GM21447 (cell line): ENCODE results near the gene SNRNP200.
"Not testable (repeated sequence)": the region's sequence is repeated elsewhere in the genome, so short reads cannot be mapped to it uniquely, and the experiment has no call there.

Experiments
- ATAC-seq: cut with Tn5 transposase; IDR thresholded peaks from one replicate; pipeline ENCODE4 v1.9.1; 2021; ENCODE audit not compliant: unreplicated experiment

Gene SNRNP200

GRCh38 chr2:96325041-96325883 lies 19.9 kb upstream of the SNRNP200 start, which contains the start of gene ITPRIPL1:
TSS of gene ITPRIPL1 (plus strand) at chr2:96325317. CDS start at chr2:96325840, 523 bp downstream.
- no peak for ATAC-seq

GRCh38 chr2:96324721-96325040 lies 19.3 kb upstream of the SNRNP200 start:
- ATAC-seq = no peak

- no peak for ATAC-seq
Measured at GRCh38 chr2:96323849-96324248, 18.5 kb upstream of the SNRNP200 start.

- peak; percentile 27 for ATAC-seq
Measured at GRCh38 chr2:96320728-96321622, 15.6 kb upstream of the SNRNP200 start.

GRCh38 chr2:96320326-96320725 lies 15.0 kb upstream of the SNRNP200 start:
- no peak for ATAC-seq

- ATAC-seq = no peak
Measured at GRCh38 chr2:96319396-96319795, 14.1 kb upstream of the SNRNP200 start.

GRCh38 chr2:96318723-96319122 lies 13.4 kb upstream of the SNRNP200 start:
- no peak for ATAC-seq

- ATAC-seq = no peak
Measured at GRCh38 chr2:96317584-96317997, 12.2 kb upstream of the SNRNP200 start.

- no peak for ATAC-seq
Measured at GRCh38 chr2:96316999-96317398, 11.7 kb upstream of the SNRNP200 start.

- no peak for ATAC-seq
Measured at GRCh38 chr2:96315400-96316071, 10.2 kb upstream of the SNRNP200 start.

- no peak for ATAC-seq
Measured at GRCh38 chr2:96315005-96315399, 9.7 kb upstream of the SNRNP200 start.

- no peak for ATAC-seq
Measured at GRCh38 chr2:96308248-96308647, 2.9 kb upstream of the SNRNP200 start.

- ATAC-seq = no peak
Measured at GRCh38 chr2:96306370-96306769, 1.0 kb upstream of the SNRNP200 start.

GRCh38 chr2:96305979-96306308 lies 598 bp upstream of the SNRNP200 start:
- ATAC-seq = no peak

GRCh38 chr2:96304606-96305005 lies 740 bp downstream of the SNRNP200 start:
- no peak for ATAC-seq

- ATAC-seq = no peak
Measured at GRCh38 chr2:96301865-96302264, 3.5 kb downstream of the SNRNP200 start.

GRCh38 chr2:96296925-96297324 lies 8.4 kb downstream of the SNRNP200 start:
- no peak for ATAC-seq

- ATAC-seq = not testable (repeated sequence)
Measured at GRCh38 chr2:96294271-96294670, 11.1 kb downstream of the SNRNP200 start.

- ATAC-seq = no peak
Measured at GRCh38 chr2:96291751-96292150, 13.6 kb downstream of the SNRNP200 start.

GRCh38 chr2:96287273-96287856 lies 18.0 kb downstream of the SNRNP200 start:
- ATAC-seq = no peak
